Activated naive CD4-positive, alpha-beta T cell treated with Interleukin-2 at 50 U/mL for 16 hours (primary cell): ENCODE results near the gene AHNAK2.
"Not testable (repeated sequence)": the region's sequence is repeated elsewhere in the genome, so short reads cannot be mapped to it uniquely, and the experiment has no call there.

ENCODE experiments used
- DNase-seq: peaks from one replicate; pipeline ENCODE4 v3.0.0-alpha.2; 2020

Gene AHNAK2

DNA sequence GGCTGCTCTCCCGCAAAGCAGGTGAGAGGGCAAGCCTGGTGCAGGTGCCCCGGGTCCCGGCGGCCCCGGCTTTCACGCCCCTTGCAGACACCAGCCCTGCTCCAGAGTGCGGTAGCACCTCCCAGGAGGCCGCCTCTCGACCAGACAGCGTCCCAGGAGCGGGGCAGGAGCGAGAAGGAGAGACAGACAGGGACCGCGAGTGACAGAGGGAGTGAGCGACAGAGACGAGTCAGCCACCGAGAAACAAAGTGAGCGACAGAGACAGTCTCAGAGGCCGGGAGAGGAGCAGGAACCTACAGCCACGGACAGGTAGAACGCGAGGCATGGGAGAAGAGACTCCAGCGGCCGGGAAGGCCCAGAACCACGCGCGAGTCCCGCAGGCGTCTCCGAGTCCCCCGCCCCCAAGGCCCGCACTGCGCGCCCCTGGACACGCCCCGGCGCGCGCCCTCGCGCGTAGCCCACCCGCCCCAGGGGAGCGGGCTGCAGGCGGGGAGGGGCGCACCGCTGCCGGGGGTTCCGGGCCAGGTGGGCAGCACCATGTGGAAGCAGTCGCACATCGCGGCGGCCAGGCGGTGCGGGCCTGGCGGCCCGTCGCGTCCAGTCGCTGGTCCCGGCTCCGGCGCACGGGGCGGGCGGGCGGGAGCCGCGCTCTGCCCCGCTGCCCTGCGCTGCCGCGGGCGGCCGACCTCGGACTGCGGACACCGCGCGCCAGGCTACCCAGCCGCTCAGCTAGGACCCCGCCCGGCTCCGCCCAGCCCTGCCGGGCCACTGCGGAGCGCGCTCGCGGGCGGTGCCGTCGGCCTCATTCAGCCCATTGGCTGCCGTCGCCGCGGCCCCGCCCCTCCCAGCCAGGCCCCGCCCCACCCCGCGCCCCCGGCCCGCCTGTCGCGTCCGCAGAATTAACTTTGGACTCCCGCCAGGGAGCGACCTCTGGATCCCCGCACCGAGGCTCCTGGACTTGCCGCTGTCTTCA is at the start of gene AHNAK2:
AHNAK2 (minus strand) TSS at position 694 of the 973 bp plus-strand sequence; CDS start at position 557, 137 bp downstream.
- peak; percentile 59 for DNase-seq

DNA sequence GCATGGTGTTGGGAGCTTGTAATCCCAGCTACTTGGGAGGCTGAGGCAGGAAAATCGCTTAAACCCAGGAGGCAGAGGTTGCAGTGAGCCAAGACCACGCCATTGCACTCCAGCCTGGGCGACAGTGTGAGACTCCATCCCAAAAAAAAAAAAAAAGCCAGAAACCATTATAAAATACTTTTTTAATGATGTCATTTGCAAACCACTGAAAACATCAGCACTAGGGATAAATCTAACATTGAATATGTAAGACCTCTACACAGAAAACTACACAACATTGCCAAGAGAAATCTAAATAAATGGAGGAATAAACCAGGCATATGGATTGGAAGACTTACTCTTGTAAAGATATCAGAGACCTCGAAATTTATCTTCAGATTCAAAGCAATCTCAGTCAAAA is 49.5 kb upstream of the AHNAK2 start:
- DNase-seq = not testable (repeated sequence)

DNA sequence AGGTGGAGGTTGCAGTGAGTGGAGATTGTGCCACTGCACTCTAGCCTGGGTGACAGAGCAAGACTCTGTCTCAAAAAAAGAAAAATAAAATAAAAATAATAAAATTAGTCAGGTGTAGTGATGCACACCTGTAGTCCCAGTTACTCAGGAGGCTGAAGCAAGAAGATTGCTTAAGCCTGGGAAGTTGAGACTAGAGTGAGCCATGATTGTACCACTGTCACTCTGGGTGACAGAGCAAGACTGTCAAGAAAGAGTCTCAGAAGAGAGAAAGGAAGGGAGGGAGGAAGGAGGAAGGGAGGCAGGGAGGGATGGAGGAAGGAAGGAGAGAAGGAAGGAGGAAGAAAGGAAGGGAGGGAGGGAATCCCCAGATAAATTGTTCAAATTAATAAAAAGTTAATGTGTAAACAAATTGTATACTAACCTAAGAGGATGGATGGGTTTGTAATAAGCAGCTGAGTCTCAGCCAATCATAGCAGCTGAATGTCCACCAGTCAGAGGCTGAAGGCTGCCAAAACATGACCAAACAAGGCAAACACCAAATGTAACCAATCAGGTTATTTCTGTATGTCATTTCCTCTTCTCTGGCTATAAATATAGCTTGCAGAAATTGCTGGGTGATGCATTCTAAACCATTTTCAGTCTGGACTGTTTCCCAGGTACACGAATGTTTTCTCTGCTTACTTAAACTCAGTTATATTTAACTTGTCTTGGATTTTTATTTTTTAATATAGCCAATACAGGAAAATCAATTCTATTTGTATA is 48.8 kb upstream of the AHNAK2 start:
- no peak for DNase-seq

DNA sequence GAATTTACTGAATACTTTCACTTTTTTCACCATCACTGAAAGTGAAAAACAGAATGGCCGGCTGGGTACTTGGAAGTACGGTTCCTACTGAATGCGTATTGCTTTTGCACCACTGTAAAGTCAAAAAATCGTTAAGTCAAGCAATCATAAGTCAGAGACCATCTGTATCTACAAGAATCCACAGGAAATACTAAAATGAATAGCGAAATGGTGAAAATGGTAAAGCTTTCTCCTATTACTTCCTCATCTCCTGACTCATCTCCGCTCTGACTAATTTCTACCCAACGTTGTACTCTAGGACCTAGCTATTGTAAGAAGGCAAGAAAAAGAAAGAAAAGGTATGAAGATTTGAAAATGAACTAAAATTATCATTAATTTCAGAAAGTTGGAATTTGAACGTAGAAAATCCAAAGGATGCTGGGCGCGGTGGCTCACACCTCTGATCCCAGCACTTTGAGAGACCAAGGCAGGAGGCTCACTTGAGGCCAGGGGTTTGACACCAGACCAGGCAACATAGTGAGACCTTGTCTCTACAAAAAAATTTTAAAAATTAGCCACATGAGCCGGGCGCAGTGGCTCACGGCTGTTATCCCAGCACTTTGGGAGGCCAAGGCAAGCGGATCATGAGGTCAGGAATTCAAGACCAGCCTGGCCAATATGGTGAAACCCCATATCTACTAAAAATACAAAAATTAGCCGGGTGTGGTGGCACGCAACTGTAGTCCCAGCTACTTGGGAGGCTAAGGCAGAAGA is 48.0 kb upstream of the AHNAK2 start:
- DNase-seq = no peak

DNA sequence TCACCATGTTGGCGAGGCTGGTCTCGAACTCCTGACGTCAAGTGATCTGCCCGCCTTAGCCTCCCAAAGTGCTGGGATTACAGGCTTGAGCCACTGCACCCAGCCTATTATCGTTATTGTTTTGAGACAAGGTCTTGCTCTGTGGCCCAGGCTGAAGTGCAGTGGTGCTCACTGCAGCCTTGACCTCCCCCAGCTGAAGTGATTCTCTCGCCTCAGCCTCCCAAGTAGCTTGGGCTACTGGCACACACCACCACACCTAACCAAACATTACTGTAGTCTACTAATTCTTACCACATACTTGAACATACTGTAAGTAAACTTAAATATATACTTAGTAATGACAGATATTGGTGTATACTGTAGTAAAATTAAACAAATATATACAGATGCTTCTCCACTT is 47.3 kb upstream of the AHNAK2 start:
- no peak for DNase-seq

DNA sequence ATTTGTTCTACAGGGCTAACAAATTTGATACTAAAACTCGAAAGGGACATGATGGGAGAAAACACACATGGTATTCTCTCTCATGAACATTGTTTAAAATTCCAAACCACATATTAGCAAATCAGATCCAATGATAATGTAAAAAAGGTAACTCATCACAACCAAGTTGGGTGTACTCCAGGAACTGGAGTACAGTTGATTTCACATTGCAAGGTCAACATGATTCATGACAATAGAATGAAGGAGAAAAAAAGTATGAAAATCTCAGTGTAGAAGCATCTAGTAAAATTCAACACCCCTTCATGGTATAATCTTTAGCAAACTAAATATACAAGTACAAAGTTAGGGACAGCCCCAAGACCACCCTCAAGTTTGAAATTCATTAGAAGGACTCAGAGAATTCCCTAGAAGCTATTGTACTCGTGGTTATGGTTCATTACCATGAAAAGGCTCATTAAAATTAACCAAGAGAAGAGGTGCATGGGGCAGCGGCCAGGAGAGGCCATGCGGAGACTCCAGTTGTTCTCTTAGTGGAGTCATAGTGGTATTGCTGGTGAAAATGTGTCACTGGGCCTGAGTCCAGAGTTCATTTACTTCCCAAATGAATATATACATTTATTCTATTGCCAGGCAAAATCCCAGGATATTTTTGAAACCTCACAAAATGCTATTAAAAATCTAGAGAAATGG is 45.8 kb upstream of the AHNAK2 start:
- no peak for DNase-seq

DNA sequence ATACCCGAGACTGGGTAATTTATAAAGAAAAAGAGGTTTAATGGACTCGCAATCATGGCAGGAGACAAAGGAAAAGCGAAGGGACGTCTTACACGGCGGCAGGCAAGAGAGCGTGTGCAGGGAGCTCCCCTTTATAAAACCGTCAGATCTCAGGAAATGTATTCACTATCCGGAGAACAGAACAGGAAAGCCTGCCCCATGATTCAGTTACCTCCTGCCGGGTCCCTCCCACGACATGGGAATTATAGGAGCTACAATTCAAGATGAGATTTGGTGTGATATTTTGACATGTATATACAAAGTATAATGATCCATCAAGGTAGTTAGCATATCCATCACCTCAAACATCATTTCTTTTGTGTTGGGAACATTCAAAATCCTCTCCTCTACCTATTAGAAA is 45.0 kb upstream of the AHNAK2 start:
- no peak for DNase-seq

DNA sequence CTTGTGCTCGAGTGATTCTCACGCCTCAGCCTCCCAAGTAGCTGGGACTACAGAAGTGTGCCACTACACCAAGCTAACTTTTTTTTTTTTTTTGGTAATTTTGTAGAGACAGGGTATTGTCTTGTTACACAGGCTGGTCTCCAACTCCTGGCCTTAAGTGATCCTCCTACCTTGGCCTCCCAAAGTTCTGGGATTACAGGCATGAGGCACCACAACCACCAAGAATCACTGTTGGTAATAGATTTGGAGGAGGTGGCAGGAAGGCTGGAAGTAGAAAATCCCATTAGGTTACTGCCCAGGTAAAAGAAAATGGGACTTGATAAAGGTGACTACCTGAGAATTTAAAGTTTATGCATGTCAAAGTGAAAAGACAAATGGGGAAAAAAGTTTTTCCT is 44.1 kb upstream of the AHNAK2 start:
- no peak for DNase-seq

DNA sequence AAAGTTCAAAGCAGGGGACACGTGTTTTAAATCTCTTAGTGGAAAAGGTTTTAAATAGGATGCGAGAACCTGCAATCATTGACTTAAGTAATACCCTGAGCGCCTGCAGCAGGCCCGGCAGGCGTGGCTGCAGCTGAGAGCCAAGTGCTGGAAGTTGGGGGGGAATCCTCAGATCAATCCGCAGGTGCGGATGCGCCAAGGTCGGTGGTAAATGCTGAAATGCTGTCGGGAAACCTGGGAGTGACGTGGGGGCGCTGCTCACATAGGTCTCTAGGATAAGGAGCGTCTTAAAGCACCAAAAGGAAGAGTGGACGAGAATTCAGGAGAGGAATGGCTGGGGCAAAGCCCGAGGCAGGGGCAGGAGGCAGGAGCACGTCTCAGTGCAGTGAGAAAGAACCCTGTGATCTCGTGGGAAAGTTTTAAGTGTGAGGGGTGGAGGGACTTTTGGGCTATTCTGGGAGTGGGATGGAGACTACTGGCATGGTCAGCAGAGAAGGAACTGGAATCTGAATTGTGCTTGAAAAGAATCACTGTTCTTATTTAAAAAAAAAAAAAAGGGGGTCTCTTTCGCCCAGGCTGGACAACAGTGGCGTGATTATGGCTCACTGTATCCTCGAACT is 43.6 kb upstream of the AHNAK2 start:
- peak; percentile 50 for DNase-seq

DNA sequence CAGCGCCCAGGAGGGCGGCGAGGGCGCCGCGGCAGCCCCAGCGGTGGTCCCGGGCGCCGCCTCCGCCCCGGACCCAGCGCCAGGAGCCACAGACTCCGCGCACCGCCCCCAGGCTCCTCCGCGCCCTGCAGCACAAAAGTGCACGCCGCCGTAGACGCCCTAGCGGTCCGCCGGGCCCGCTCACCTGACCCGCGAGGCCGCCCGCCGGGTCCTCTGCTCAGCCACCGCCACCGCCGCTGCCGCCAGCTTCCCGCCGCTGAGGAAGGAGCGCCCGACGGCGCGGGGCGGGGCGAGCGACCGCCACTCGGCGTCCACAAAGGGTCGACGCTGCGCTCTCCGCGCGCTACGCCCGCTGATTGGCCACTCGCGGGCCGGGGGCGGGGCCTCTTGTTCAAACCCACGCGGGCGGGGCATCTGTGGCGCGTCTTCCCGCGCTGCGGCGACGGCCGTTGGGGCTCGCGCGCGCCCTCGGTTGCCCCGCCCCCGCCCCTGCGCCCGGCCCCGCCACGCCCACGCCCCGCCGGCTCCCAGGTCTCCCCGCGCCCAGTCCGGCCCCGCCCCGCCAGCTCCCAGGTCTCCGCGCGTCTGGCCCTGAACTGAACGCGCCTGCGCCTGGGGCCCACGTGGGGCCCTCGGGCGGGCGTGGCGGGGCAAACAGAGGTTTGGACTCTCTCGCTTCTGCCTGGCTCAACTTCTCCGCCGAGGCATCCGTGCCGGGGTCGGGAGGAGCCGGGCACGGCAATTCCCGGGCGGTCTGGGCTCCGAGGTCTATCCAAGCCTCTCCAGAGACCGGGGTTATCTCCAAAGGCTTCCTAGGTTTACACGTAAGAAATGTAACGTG is 42.9 kb upstream of the AHNAK2 start, which contains the start of gene CDCA4:
CDCA4 (minus strand) TSS at position 269 of the 841 bp plus-strand sequence. CDS start 9,154 bp downstream, outside the sequence.
- peak; percentile 97 for DNase-seq

DNA sequence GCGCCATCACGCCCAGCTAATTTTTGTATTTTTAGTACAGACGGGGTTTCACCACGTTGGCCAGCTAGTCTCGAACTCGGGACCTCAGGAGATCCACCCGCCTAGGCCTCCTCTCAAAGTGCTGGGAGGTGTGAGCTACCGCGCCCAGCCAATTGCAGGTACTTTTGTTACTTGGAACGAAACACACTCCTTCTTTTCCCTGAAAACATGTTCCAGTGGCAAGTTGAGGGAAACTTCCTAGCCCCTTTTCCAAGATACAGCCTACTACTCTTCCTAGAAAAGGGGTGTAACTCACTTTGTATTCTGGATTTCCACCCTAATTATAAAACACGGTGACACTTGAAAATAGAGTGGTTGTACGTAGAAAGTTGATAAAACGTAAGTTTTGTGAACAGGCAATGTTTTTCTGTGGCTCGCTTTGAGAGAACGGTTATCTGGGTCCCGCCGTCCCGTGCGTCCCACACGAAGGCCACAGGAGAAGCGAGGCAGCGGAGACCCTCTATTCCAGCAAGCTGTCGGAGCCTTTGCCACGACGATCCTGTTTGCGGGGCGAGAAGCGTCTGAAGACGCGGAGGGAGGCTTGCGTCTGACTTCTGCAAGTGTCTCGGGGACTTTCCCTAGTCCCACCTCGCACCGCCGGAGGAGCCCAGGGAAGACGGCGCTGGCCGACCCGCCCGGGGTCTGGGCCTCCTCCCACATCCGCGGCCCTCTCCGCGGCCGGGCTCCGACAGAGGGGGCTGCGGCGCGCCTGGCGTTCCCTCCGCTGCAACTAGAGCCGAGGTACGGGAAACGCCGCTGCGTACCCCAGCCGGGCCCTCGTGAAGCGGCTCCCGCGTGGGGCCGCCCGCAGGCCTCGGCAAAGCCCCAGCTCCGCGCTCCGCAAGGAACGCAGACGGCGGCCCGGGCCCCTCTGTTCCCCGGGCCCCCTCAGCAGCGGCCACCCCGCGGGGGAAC is 42.0 kb upstream of the AHNAK2 start:
- DNase-seq = peak; percentile 69

DNA sequence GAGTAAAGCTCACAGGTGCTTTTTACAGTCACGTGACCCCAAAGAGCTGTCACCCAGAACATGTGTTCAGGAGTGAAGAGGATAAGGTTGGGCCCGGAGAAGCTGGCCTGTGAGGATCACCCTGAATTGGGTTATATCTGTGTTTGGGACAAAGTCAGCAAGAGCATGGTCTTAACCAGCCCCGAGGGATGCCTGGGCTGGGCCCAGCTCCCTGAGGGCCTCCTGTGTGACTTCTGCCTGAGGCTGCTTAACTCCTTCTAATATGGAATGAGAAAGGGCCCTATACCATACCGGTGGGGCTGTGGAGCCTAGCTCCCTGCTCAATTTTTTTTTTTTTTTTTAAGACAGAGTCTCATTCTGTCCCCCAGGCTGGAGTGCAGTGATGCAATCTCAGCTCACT is 40.2 kb upstream of the AHNAK2 start:
- DNase-seq = no peak

DNA sequence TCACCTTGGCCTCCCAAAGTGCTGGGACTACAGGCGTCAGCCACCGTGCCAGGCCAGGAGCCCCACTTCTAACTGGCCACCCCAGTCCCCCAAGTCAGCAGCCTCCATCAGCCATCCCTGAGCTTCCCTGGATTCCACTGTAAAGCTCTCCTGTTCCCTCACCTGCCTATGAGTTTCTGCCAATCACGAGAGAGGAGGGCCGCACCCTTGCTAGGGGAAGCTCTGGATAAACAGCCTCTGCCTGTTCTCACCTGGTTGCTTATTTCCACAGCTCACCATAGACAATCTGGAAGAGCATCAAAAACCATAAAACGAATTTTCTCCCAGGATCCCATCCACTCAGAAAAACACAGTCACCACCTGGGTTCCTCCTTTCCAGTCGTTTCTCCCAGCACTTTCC is 37.7 kb upstream of the AHNAK2 start:
- no peak for DNase-seq

DNA sequence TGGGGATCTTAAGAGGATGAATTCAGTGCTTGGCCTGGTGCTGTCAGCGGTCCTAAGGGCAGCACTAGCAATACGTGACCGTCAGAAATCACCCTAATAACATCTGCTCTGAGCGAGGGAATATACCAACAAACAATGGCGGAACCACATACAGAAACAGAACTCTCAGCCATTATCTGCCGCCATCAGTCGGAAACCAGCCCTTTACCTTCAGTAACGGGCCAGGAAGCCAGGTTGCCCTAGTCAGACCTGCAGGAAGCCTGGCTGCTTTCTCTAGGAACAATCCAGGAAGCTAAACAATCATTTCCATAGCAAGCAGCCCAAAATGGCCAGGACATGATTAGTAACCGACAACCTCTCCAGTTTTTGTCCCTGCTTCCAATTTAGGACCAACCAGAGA is 37.1 kb upstream of the AHNAK2 start:
- no peak for DNase-seq

DNA sequence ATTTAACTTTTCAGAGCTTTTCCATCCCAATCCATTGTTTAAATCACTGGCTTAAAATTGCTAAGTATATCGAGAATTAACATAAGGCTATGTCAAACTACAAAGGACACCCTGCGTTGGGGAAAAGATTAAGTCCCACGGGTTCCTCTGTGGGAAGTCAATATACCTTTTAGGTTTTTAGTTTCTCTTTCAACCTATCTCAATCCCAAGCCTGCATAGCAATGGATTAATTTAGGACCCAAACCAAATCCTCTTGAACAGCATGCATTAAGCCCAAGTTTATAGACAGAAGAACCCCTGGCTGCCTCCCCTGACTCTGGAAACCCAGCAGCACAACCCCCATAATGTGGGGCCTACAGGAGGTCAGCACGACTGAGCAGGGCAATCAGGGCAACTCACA is 36.5 kb upstream of the AHNAK2 start:
- no peak for DNase-seq

DNA sequence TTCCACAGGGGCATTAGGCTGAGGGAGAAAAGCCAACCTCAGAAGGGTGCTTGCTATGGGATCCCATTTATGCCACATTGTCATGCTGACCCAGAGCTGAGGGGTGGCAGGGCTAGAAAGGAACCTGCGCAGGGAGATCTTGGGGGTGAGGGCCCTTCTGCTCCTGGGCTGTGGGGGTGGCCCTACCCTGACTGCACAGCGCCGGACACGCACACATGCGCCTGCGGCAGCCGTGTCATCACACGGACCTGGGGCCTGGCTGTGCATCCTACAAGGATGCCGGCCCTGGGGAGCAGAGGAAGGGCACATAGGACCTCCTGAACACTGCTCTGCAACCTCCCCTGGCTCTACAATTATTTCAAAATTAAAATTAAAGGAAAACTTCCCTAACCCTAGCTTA is 35.9 kb upstream of the AHNAK2 start:
- no peak for DNase-seq

DNA sequence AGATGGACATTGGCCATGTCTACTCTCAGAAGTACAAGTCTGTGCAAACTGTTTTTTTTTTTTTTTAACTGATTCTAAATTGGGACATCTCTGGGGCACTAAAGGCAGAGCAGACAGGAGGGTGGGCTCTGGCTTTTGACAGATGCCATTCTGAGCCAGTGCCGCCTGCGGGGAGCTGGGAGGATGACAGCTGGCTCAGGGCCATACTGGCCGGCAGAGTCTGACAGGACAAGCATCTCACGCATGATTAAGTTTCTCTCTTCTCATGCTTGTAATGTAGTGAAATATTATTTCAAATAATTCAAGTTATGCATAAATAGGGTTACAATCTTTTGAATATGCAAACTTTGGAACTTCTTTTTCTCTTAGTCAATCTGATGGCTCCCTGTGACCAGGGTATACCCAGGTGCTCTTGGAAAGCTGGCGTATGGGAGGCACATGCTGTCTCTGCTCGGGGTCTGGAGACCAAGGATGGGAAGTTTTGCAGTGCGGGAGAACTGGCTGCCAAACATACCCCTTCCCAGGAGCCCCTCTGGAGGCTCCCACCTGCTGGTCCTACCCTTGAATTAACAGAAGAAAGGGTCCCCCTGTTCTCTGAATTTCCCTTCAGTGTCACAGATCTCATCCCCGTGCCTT is 35.1 kb upstream of the AHNAK2 start:
- no peak for DNase-seq

DNA sequence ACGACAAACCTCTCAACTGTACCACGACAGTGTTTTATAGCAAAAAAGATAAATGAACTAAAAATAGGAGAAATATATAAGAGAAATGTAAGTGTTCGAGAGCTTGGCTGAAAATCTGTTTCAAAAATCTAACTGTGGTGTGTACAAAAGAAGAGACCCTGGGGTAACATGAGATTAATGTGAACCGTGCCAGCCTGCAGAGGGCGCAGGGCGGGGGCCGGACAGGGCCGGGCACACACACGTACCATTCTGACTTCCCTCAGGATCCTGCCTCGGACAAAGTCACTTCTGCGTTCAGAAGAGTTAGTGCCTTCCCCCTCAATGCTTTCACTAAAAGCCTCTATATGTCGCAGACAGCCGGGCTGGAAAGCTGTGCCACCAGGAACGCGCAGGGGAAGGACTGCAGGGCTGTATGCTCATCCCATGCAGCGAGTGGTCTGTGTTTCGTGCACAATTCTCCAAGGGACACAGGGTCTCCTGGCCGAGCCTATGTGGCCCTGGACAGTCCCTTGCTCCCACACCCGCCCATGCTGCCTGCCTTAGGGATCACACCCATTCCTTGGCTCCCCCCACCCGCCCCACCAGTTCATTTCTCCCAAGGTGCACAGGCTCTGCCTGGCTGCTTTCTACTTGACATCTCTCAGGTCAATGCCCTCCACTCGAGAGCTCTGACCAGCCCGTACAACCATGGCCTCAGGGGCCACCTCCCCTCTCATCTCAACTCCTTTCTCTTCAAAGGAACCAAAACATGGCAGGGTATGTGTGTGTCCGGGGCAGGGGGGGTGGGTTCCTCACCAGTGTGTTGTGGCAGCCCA is 34.2 kb upstream of the AHNAK2 start:
- no peak for DNase-seq
